Left lung (tissue), 10 donors: ENCODE measurements around the gene TRUB2. TPM values are rescaled to one million over a fixed set of nuclear protein-coding genes. Genes with fewer than 3 reads are reported as not detected.

Source experiments
- ATAC-seq: fragments of 200-7000 bp; cut with Tn5 transposase; one replicate; pipeline ENCODE4 v1.9.1; 2020; ENCODE audit warnings: moderate library complexity
- DNase-seq, 4 donors: peaks; one replicate each; pipeline ENCODE4 v3.0.0-alpha.2; 2013 to 2020
- H3K27ac ChIP-seq, 2 donors: fragments of 200-600 bp; sonication (generic) in 1 of 2; one replicate each; pipeline versions ENCODE4 v1.5.0 to v1.8.0; 2020 to 2021
- H3K27me3 ChIP-seq, 2 donors: fragments of 200-600 bp; sonication (generic) in 1 of 2; one replicate each; pipeline versions ENCODE4 v1.5.0 to v1.8.0; 2020 to 2021
- H3K36me3 ChIP-seq, 2 donors: fragments of 200-600 bp; sonication (generic) in 1 of 2; one replicate each; pipeline versions ENCODE4 v1.5.0 to v1.8.0; 2020 to 2021
- H3K4me1 ChIP-seq, 2 donors: fragments of 200-600 bp; one replicate each; pipeline ENCODE4 v1.8.0; 2021
- H3K4me3 ChIP-seq, 2 donors: fragments of 200-600 bp; sonication (generic) in 1 of 2; one replicate each; pipeline versions ENCODE4 v1.5.0 to v1.8.0; 2020 to 2021; ENCODE audit warnings: mild to moderate bottlenecking in 1 of 2
- H3K9me3 ChIP-seq, 2 donors: fragments of 200-600 bp; sonication (generic) in 1 of 2; one replicate each; pipeline versions ENCODE4 v1.5.0 to v1.8.0; 2020 to 2021
- CTCF ChIP-seq, 2 donors: fragments of 200-600 bp; sonication (generic) in 1 of 2; IDR thresholded peaks; one replicate each; pipeline versions ENCODE4 v1.5.0 to v1.8.0; 2021; ENCODE audit warnings: antibody characterized with exemption in 2 of 2
- intact Hi-C, 2 donors: fragments of 100-400 bp; cut with DNase I; formaldehyde crosslinking; loops; one replicate each; pipeline versions ENCODE4 v1.11.2 to v1.14.2; 2022
- polyA plus RNA-seq, 6 donors: library from polyadenylated mRNA; unstranded; fragments of 120-200 nt; gene quantifications; one replicate each; pipeline ENCODE4 v1.2.1, GENCODE V29; 2013; ENCODE audit not compliant: insufficient read length in 6 of 6
- total RNA-seq, 2 donors: library from RNA; stranded (reverse); fragmentation: NEBNext Ultra II Directional; extraction: Animal tissue kit (Norgen Biotek cat#: 25700); gene quantifications; one replicate each; pipeline ENCODE4 v1.2.1, GENCODE V29; 2021
- donor health status: DM: no; HTN: yes; CAD: no.
- donor health status: DM: no; HTN: no; CAD: no.

TRUB2 gene
- total and polyA plus RNA-seq, 8 donors: 23.0 to 34.6 (median 32.6) TPM

GRCh38 chr9:128258326-128258725 is 63.9 kb downstream of the TRUB2 start:
- Histone ChIP-seq H3K27ac (no peak overlapping the region), H3K9me3 (no peaks in the 10 kb centered on the region), H3K36me3 (peaks cover 0 to 80% of the 10 kb centered on the region in 2 donors), H3K27me3 (no peaks in the 10 kb centered on the region), H3K4me1 (no peaks in the 10 kb centered on the region), H3K4me3 (no peak overlapping the region)
- no peak for TF ChIP-seq CTCF (IDR thresholded peaks at IDR 0.05)
- DNase-seq (no peak), ATAC-seq (no peak)
- intact Hi-C loops: no loop called here

GRCh38 chr9:128257907-128258306 is 64.3 kb downstream of the TRUB2 start:
- H3K27me3 ChIP-seq: no peaks in the 10 kb centered on the region
- peaks cover 0 to 76% of the 10 kb centered on the region in 2 donors for H3K36me3 ChIP-seq
- H3K4me3 ChIP-seq: no peak overlapping the region
- intact Hi-C loops: no loop called here
- H3K4me1 ChIP-seq: no peaks in the 10 kb centered on the region
- H3K9me3 ChIP-seq: no peaks in the 10 kb centered on the region
- no peak for DNase-seq
- H3K27ac ChIP-seq: no peak overlapping the region
- no peak for ATAC-seq
- TF ChIP-seq CTCF (IDR thresholded peaks at IDR 0.05): no peak

GRCh38 chr9:128257086-128257825 is 65.0 kb downstream of the TRUB2 start:
- H3K4me3 ChIP-seq: no peak overlapping the region
- H3K27ac ChIP-seq: no peak overlapping the region
- DNase-seq (no peak), ATAC-seq (no peak)
- H3K36me3 ChIP-seq: peaks cover 0 to 70% of the 10 kb centered on the region in 2 donors
- H3K9me3 ChIP-seq: no peaks in the 10 kb centered on the region
- no peaks in the 10 kb centered on the region for H3K4me1 ChIP-seq
- intact Hi-C loops: no loop called here
- H3K27me3 ChIP-seq: no peaks in the 10 kb centered on the region
- no peak for TF ChIP-seq CTCF (IDR thresholded peaks at IDR 0.05)

Other genes starting within 250 kb of the TRUB2 start
- 10 to 100 TPM; 34.8 to 56.9 TPM for gene PTGES2, start 194.7 kb downstream of the TRUB2 start, total RNA-seq
- 10 to 100 TPM; 25.8 to 45.6 (median 35.9) TPM for gene PTGES2, start 194.7 kb downstream of the TRUB2 start, polyA plus RNA-seq
- gene LCN2, start 173.0 kb downstream of the TRUB2 start, total RNA-seq: 100 to 1,000 TPM in 1 of 2 donors, 10 to 100 TPM in 1; 37.7 to 155 TPM
- gene LCN2, start 173.0 kb downstream of the TRUB2 start, polyA plus RNA-seq: 1 to 10 TPM; 1.3 to 3.1 (median 1.8) TPM
- gene BBLN, start 162.2 kb downstream of the TRUB2 start, total RNA-seq: 10 to 100 TPM; 38.4 to 66.0 TPM
- 10 to 100 TPM; 27.1 to 44.3 (median 36.3) TPM for gene BBLN, start 162.2 kb downstream of the TRUB2 start, polyA plus RNA-seq
- 100 to 1,000 TPM; 102 to 115 TPM for gene CIZ1, start 130.9 kb downstream of the TRUB2 start, total RNA-seq
- 100 to 1,000 TPM; 140 to 163 (median 148) TPM for gene CIZ1, start 130.9 kb downstream of the TRUB2 start, polyA plus RNA-seq
- gene DNM1, start 119.1 kb downstream of the TRUB2 start, total RNA-seq: 10 to 100 TPM in 1 of 2 donors, 1 to 10 TPM in 1; 9.0 to 17.2 TPM
- 10 to 100 TPM; 60.6 to 90.0 (median 65.3) TPM for gene DNM1, start 119.1 kb downstream of the TRUB2 start, polyA plus RNA-seq
- 100 to 1,000 TPM; 108 to 126 TPM for gene GOLGA2, start 46.4 kb downstream of the TRUB2 start, total RNA-seq
- gene GOLGA2, start 46.4 kb downstream of the TRUB2 start, polyA plus RNA-seq: 100 to 1,000 TPM in 5 of 6 donors, 10 to 100 TPM in 1; 97.2 to 163 (median 117) TPM
- 10 to 100 TPM; 16.2 to 25.6 TPM for gene SWI5, start 46.2 kb downstream of the TRUB2 start, total RNA-seq
- gene SWI5, start 46.2 kb downstream of the TRUB2 start, polyA plus RNA-seq: 10 to 100 TPM; 29.9 to 36.9 (median 32.5) TPM
- gene COQ4, start 392 bp upstream of the TRUB2 start, total RNA-seq: 10 to 100 TPM; 35.5 to 36.2 TPM
- 10 to 100 TPM; 50.6 to 77.1 (median 65.7) TPM for gene COQ4, start 392 bp upstream of the TRUB2 start, polyA plus RNA-seq
- 10 to 100 TPM; 32.7 to 33.7 TPM for gene SLC27A4, start 18.1 kb upstream of the TRUB2 start, total RNA-seq
- gene SLC27A4, start 18.1 kb upstream of the TRUB2 start, polyA plus RNA-seq: 10 to 100 TPM in 4 of 6 donors, 1 to 10 TPM in 2; 7.6 to 15.9 (median 11.2) TPM
- gene URM1, start 48.9 kb upstream of the TRUB2 start, total RNA-seq: 10 to 100 TPM; 56.4 to 59.9 TPM
- 10 to 100 TPM; 55.1 to 66.8 (median 62.3) TPM for gene URM1, start 48.9 kb upstream of the TRUB2 start, polyA plus RNA-seq
- gene CERCAM, start 98.4 kb upstream of the TRUB2 start, total RNA-seq: 10 to 100 TPM; 35.8 to 79.0 TPM
- gene CERCAM, start 98.4 kb upstream of the TRUB2 start, polyA plus RNA-seq: 10 to 100 TPM; 43.2 to 54.9 (median 46.7) TPM
- 10 to 100 TPM; 21.0 to 21.1 TPM for gene ODF2, start 133.6 kb upstream of the TRUB2 start, total RNA-seq
- 10 to 100 TPM; 56.7 to 70.3 (median 63.4) TPM for gene ODF2, start 133.6 kb upstream of the TRUB2 start, polyA plus RNA-seq
- gene GLE1, start 182.3 kb upstream of the TRUB2 start, total RNA-seq: 10 to 100 TPM; 21.6 to 27.8 TPM
- gene GLE1, start 182.3 kb upstream of the TRUB2 start, polyA plus RNA-seq: 10 to 100 TPM; 27.8 to 31.8 (median 30.0) TPM
- gene SPTAN1, start 230.1 kb upstream of the TRUB2 start, total RNA-seq: 100 to 1,000 TPM; 329 to 404 TPM
- 100 to 1,000 TPM; 288 to 357 (median 320) TPM for gene SPTAN1, start 230.1 kb upstream of the TRUB2 start, polyA plus RNA-seq